Ishikawa (cell line): ENCODE results near the gene PLCH1.

Experiments used
- CREB1 ChIP-seq: IDR thresholded peaks from 2 replicates; pipeline ENCODE4 v1.6.1; 2012; ENCODE audit warnings: low read depth
- RAD21 ChIP-seq: IDR thresholded peaks from 2 replicates; pipeline ENCODE4 v1.6.1; 2012; ENCODE audit warnings: low read depth
- TAF1 ChIP-seq: IDR thresholded peaks from 2 replicates; pipeline ENCODE4 v1.6.1; 2012; ENCODE audit warnings: low read depth, mild to moderate bottlenecking
- TEAD4 ChIP-seq: IDR thresholded peaks from 2 replicates; pipeline ENCODE4 v1.6.1; 2012
- YY1 ChIP-seq: IDR thresholded peaks from 2 replicates; pipeline ENCODE4 v1.6.1; 2012; ENCODE audit warnings: low read depth
- TF ChIP-seq, protein P1 (sequence below): IDR thresholded peaks from 2 replicates; pipeline ENCODE4 v1.6.1; 2012

DNA sequence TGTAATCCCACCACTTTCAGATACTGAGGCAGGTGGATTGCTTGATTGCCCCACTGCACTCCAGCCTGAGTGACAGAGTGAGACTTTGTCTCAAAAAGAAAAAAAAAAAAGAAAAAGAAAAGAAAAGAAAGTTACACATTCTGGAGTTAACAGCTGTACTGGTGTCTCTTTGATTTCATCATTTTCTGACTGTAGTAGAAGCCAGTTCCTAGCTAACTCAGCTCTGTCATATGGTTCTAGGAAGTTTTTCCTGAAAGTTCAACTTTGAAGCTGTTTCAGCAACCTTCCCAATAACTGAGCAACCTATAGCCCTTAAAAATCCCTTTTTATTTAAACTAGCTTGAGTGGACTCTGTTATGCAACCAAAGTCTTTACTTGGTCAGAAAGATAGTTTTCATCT lies 346.8 kb downstream of the PLCH1 start:
- TF ChIP-seq, protein P1, sequence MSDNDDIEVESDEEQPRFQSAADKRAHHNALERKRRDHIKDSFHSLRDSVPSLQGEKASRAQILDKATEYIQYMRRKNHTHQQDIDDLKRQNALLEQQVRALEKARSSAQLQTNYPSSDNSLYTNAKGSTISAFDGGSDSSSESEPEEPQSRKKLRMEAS: no peak
- TF ChIP-seq TAF1: no peak
- TF ChIP-seq CREB1: no peak
- no peak for TF ChIP-seq RAD21
- no peak for TF ChIP-seq TEAD4
- no peak for TF ChIP-seq YY1
